B cell (primary cell): ENCODE results near the gene VPS54.

Source experiments
- EZH2 ChIP-seq: IDR thresholded peaks from 2 replicates; pipeline ENCODE4 v1.6.1; 2012; ENCODE audit warnings: borderline replicate concordance, low read depth, mild to moderate bottlenecking, moderate library complexity, low read length; ENCODE audit not compliant: insufficient read depth, poor library complexity, severe bottlenecking
- TF ChIP-seq, protein P1 (sequence below): fragments of 200-600 bp; IDR thresholded peaks from one replicate; pipeline ENCODE4 v1.8.0; 2022; ENCODE audit warnings: antibody characterized with exemption, mild to moderate bottlenecking

DNA sequence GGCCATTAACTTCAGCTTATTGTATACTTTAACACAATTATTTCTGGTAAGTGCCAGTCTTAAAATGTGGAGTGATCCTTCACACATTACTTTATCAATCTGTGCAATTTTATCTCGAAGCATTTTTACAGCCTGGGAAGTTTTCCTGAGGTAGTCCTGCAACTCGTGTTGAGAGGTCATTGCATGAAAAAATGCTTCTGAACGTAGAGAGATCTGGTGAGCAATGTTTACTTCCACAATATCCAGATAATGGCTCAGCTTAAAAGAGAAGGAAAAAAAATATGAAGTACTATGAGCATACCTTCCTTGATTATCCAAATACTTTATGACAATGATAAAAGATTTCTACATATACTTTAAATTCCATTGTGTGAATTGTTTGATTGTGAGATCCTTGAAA lies 57.0 kb downstream of the VPS54 start:
- no peak for TF ChIP-seq EZH2
- TF ChIP-seq, protein P1, sequence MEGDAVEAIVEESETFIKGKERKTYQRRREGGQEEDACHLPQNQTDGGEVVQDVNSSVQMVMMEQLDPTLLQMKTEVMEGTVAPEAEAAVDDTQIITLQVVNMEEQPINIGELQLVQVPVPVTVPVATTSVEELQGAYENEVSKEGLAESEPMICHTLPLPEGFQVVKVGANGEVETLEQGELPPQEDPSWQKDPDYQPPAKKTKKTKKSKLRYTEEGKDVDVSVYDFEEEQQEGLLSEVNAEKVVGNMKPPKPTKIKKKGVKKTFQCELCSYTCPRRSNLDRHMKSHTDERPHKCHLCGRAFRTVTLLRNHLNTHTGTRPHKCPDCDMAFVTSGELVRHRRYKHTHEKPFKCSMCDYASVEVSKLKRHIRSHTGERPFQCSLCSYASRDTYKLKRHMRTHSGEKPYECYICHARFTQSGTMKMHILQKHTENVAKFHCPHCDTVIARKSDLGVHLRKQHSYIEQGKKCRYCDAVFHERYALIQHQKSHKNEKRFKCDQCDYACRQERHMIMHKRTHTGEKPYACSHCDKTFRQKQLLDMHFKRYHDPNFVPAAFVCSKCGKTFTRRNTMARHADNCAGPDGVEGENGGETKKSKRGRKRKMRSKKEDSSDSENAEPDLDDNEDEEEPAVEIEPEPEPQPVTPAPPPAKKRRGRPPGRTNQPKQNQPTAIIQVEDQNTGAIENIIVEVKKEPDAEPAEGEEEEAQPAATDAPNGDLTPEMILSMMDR = no peak
